Esophagus squamous epithelium (tissue), 5 donors: ENCODE results near the gene PRUNE2. TPM values are rescaled to one million over a fixed set of nuclear protein-coding genes. Genes with fewer than 3 reads are reported as not detected.
A peak's percentile ranks its signal among the peaks of the same experiment; 100 is the strongest.

Source experiments
- DNase-seq: peaks from one replicate; lab custom pipeline; 2025; lab: John Stamatoyannopoulos, UW
- H3K27ac ChIP-seq, 4 donors: fragments of 200-600 bp; sonication (generic); one replicate each; pipeline ENCODE4 v1.5.1; 2016 to 2019; ENCODE audit warnings: mild to moderate bottlenecking in 1 of 4
- H3K27me3 ChIP-seq, 4 donors: fragments of 200-600 bp; sonication (generic); 1 replicate in 3 of 4; 2 replicates in 1 of 4; pipeline versions ENCODE4 v1.5.1 to v1.6.0; 2017 to 2021; ENCODE audit warnings: antibody characterized with exemption in 1 of 4
- H3K36me3 ChIP-seq, 3 donors: fragments of 200-600 bp; sonication (generic); one replicate each; pipeline ENCODE4 v1.5.1; 2016 to 2019
- H3K4me1 ChIP-seq, 3 donors: fragments of 200-600 bp; sonication (generic); one replicate each; pipeline ENCODE4 v1.5.1; 2017 to 2019
- H3K4me3 ChIP-seq, 4 donors: fragments of 200-600 bp; sonication (generic); 1 replicate in 3 of 4; 2 replicates in 1 of 4; pipeline ENCODE4 v1.5.1; 2016 to 2019; ENCODE audit warnings: mild to moderate bottlenecking in 2 of 4, moderate library complexity in 1 of 4
- H3K9me3 ChIP-seq, 3 donors: fragments of 200-600 bp; sonication (generic); one replicate each; pipeline ENCODE4 v1.5.1; 2016 to 2019
- CTCF ChIP-seq, 6 experiments: fragments of 450-650 bp in 4 of 6; fragments of 200-600 bp in 2 of 6; sonication (generic) in 2 of 6; IDR thresholded peaks; one replicate each; pipeline ENCODE4 v1.5.1; 2016 to 2019; ENCODE audit warnings: antibody characterized with exemption in 6 of 6, mild to moderate bottlenecking in 4 of 6, moderate library complexity in 4 of 6
- POLR2A ChIP-seq, 4 donors: fragments of 450-650 bp; IDR thresholded peaks; one replicate each; pipeline ENCODE4 v1.6.1; 2017; ENCODE audit warnings: antibody characterized with exemption in 4 of 4, mild to moderate bottlenecking in 4 of 4, moderate library complexity in 3 of 4
- WGBS, 2 donors: methylation state at CpG; one replicate each; pipeline ENCODE4 v1.1.5; 2018; 5-methylcytosine and 5-hydroxymethylcytosine counted together
- intact Hi-C: fragments of 100-400 bp; cut with DNase I; formaldehyde crosslinking; loops from one replicate; pipeline ENCODE4 v1.15.0; 2022
- total RNA-seq, 4 donors: library from RNA; depleted of rRNA; stranded (reverse); fragments of >200 nt; gene quantifications; one replicate each; pipeline ENCODE4 v1.1.0, GENCODE V29; 2016
- donor health status: DM: yes; HTN: yes; CAD: no.

Gene PRUNE2
- total RNA-seq, 4 donors from 2014 or later: 9.9 to 126 (median 26.7) TPM

DNA sequence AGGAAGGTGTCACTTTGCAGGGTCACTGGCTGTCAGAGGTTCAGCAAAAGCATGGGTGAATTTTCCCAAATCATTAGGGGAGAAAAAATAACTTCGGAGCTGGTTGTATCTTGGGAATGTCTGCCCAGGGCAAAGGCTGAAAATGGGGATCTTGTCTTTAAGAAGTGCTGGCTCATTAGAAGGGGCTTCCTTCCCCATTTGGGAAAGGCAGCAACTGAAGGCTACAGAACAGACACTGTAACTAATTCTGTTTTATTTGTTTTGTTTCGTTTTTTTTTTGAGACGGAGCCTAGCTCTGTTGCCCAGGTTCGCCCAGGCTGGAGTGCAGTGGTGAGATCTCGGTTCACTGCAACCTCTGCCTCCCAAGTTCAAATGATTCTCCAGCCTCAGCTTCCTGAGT, 212.0 kb downstream of the PRUNE2 start:
- WGBS, 2 donors: 62 to 67% methylated on average over 5 of the region's 5 CpGs
- Histone ChIP-seq H3K4me3 (no peak overlapping the region), H3K27ac (peak overlapping the region in 1 of 4 donors; percentile 23), H3K4me1 (peaks cover 0 to 13% (median 3%) of the 10 kb centered on the region in 3 donors), H3K9me3 (no peaks in the 10 kb centered on the region), H3K27me3 (peaks cover 0 to 4% (median 0%) of the 10 kb centered on the region in 4 donors), H3K36me3 (no peaks in the 10 kb centered on the region)
- intact Hi-C loops: no loop called here
- TF ChIP-seq POLR2A (IDR thresholded peaks at IDR 0.05): no peak
- DNase-seq: no peak

DNA sequence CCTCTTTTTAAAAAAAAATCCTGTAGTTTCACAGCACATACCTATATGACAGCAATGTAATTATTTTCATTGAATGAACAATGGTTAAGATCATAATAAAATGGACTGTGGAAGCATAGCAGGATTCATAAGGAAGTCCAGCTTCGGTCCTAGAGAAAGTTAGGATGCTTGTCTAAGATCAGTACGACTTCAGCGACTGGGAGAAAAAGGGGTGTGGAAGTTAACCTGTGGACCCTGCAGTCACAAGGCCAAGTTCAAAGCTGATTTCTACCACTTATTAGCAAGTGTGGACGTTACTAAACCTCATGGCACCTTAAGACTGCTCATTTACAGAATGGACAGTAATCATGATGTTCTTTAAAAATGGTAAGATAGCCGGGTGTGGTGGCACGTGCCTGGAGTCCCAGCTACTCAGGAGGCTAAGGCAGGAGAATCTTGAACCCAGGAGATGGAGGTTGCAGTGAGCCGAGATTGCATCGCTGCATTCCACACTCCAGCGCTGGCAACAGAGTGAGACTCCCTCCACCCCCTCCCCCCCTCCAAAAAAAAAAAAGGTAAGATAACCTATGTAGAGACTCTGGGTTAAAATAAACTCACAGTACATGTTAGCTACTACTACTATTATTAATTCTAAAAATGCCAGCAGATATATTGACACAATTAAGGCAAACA, 213.3 kb downstream of the PRUNE2 start:
- Histone ChIP-seq H3K4me1 (peaks cover 5 to 24% (median 10%) of the 10 kb centered on the region in 3 donors), H3K27ac (no peak overlapping the region), H3K9me3 (no peaks in the 10 kb centered on the region), H3K4me3 (peak overlapping the region in 1 of 4 donors; percentile 29), H3K36me3 (no peaks in the 10 kb centered on the region), H3K27me3 (peaks cover 0 to 4% (median 0%) of the 10 kb centered on the region in 4 donors)
- no peak for DNase-seq
- intact Hi-C loops: no loop called here
- TF ChIP-seq POLR2A (IDR thresholded peaks at IDR 0.05) (no peak), CTCF (IDR thresholded peaks at IDR 0.05) (no peak)
- WGBS, 2 donors: 74 to 78% methylated on average over 9 of the region's 9 CpGs

DNA sequence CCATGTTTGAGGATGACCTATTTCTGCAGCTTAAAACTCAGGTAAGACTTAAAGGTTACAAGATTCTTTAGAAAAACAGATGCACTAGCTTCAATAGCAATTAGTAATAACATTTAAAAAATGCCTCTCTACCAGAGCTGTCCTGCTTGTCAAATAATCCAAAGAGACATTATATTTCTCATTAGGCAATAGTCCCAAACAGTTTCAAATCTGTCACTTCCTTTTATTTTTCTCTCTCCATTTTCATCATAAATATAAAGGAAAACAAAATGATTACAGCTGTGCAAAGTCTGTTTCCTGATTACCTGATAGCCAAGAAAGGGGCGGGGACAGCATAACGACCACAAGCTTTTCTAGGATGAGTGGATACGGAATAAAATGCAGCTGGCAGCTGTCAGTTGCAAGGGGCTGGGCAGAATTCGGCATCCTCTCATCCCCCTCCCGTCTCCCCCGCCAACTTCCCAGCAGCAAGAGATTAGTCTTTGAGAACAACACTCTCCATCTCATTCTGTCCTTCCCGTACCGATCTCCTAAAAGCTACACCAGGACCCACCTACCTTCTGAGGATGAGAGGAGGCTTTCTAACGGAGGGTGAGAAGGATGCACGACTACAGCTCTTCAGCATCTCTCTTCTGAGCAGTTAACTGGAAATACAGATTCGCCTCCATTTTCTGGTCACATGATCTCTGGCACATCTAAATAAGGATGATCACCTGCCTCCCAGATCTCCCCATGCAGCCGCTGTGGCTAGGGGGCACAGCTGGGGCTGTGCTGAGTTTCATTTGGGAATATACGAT, 214.2 kb downstream of the PRUNE2 start:
- intact Hi-C loops: no loop called here
- 9 to 17% methylated on average over 10 to 13 of the region's 13 CpGs for WGBS, 2 donors
- H3K4me3 ChIP-seq: peak overlapping the region in 3 of 4 donors; percentile 27 to 51 (median 29)
- peaks cover 5 to 28% (median 10%) of the 10 kb centered on the region in 3 donors for H3K4me1 ChIP-seq
- peaks cover 0 to 4% (median 0%) of the 10 kb centered on the region in 4 donors for H3K27me3 ChIP-seq
- no peaks in the 10 kb centered on the region for H3K36me3 ChIP-seq
- no peaks in the 10 kb centered on the region for H3K9me3 ChIP-seq
- peak overlapping the region in 2 of 4 donors; percentile 11 to 46 for H3K27ac ChIP-seq
- no peak for TF ChIP-seq CTCF (IDR thresholded peaks at IDR 0.05)
- no peak for TF ChIP-seq POLR2A (IDR thresholded peaks at IDR 0.05)
- no peak for DNase-seq

GRCh38 chr9:76690973-76691370, 214.9 kb downstream of the PRUNE2 start:
- H3K36me3 ChIP-seq: no peaks in the 10 kb centered on the region
- intact Hi-C loops: no loop called here
- peaks cover 5 to 28% (median 10%) of the 10 kb centered on the region in 3 donors for H3K4me1 ChIP-seq
- 78 to 90% methylated on average over 5 of the region's 5 CpGs for WGBS, 2 donors
- TF ChIP-seq CTCF (IDR thresholded peaks at IDR 0.05): no peak
- TF ChIP-seq POLR2A (IDR thresholded peaks at IDR 0.05): no peak
- no peak overlapping the region for H3K4me3 ChIP-seq
- H3K27me3 ChIP-seq: peaks cover 0 to 4% (median 0%) of the 10 kb centered on the region in 4 donors
- no peak for DNase-seq
- peak overlapping the region in 1 of 4 donors; percentile 1 for H3K27ac ChIP-seq
- no peaks in the 10 kb centered on the region for H3K9me3 ChIP-seq

DNA sequence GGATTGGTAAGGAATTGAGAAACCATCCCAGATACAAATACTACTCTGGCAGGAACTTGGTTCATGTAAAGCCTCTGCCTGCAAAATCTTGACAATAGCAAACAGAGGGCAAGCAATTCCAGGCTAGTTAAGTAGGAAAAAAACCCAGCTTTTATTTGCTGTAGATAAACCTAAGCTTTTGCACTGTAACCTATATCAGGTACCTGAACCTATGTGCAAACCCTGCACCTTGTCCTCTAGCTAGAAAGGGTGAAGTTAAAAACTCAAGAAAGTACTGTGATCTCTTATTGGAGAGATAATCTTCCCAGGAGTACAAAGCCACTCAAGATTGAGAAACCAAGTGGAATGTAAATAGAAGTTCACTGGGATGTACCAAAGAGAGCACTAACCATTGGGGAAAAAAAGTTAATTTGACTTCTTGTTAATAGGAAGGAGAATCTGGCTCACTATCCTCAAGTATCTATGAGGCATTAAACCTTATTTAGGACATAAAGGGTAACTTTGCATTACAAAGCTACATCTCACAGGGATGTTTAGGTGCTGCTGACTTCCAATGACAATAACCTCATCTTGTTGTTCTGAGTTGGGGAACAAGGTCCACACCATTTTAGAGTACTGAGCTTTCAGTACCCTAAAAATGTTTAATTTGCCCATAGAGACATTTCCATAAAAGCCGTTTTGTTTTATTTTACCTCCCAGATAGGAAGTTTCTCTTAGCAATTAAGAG, 215.5 kb downstream of the PRUNE2 start:
- Histone ChIP-seq H3K4me3 (no peak overlapping the region), H3K27me3 (peaks cover 0 to 4% (median 0%) of the 10 kb centered on the region in 4 donors), H3K36me3 (no peaks in the 10 kb centered on the region), H3K9me3 (no peaks in the 10 kb centered on the region), H3K4me1 (peaks cover 5 to 28% (median 10%) of the 10 kb centered on the region in 3 donors), H3K27ac (peak overlapping the region in 2 of 4 donors; percentile 1 to 16)
- TF ChIP-seq CTCF (IDR thresholded peaks at IDR 0.05) (no peak), POLR2A (IDR thresholded peaks at IDR 0.05) (no peak)
- no peak for DNase-seq
- WGBS, 2 donors: 92% methylated on average over 1 of the region's 1 CpG
- intact Hi-C loops: no loop called here
